ENCODE results near the gene USHBP1.
A peak's percentile ranks its signal among the peaks of the same experiment; 100 is the strongest.

Gene USHBP1

GRCh38 chr19:17237747-17238706 is 26.5 kb downstream of the USHBP1 start:
- no peak for DNase-seq

GRCh38 chr19:17236811-17237543 is 27.6 kb downstream of the USHBP1 start:
- no peak for DNase-seq

GRCh38 chr19:17235971-17236777 is 28.4 kb downstream of the USHBP1 start:
- no peak for DNase-seq

GRCh38 chr19:17235300-17235970 is 29.1 kb downstream of the USHBP1 start:
- no peak for DNase-seq

GRCh38 chr19:17234911-17235299 is 29.6 kb downstream of the USHBP1 start:
- DNase-seq, result no peak

GRCh38 chr19:17232258-17232657 is 32.3 kb downstream of the USHBP1 start:
- no peak for DNase-seq

- no peak for DNase-seq
Measured at GRCh38 chr19:17229890-17230289, 34.7 kb downstream of the USHBP1 start.

- DNase-seq, result no peak
Measured at GRCh38 chr19:17227798-17228367, 36.7 kb downstream of the USHBP1 start.

GRCh38 chr19:17226002-17226933 is 38.3 kb downstream of the USHBP1 start, which contains the start of gene OCEL1:
Gene OCEL1 (plus strand): TSS chr19:17226226. CDS start chr19:17226248, 22 bp downstream.
- DNase-seq, result peak; percentile 98

- no peak for DNase-seq
Measured at GRCh38 chr19:17225053-17225452, 39.5 kb downstream of the USHBP1 start.

- DNase-seq, result no peak
Measured at GRCh38 chr19:17220207-17220758, 44.3 kb downstream of the USHBP1 start.

GRCh38 chr19:17219286-17219685 is 45.3 kb downstream of the USHBP1 start:
- DNase-seq, result no peak

GRCh38 chr19:17216058-17216670 is 48.4 kb downstream of the USHBP1 start:
- DNase-seq, result no peak

- peak; percentile 83 for DNase-seq
Measured at GRCh38 chr19:17215127-17215971, 49.2 kb downstream of the USHBP1 start, which contains the start of gene USE1. Gene USE1 (plus strand): TSS chr19:17215357. CDS start chr19:17215406, 49 bp downstream.

GRCh38 chr19:17214508-17215126 is 49.9 kb downstream of the USHBP1 start:
- DNase-seq, result no peak

- DNase-seq, result no peak
Measured at GRCh38 chr19:17213334-17213733, 51.2 kb downstream of the USHBP1 start.

- no peak for DNase-seq
Measured at GRCh38 chr19:17211547-17212446, 52.7 kb downstream of the USHBP1 start.

All from NCI-H524 treated with DMSO at 0.1 percent for 48 hours (cell line).